ENCODE results near the gene VMAC. TPM values are rescaled to one million over a fixed set of nuclear protein-coding genes. Genes with fewer than 3 reads are reported as not detected.
A peak's percentile ranks its signal among the peaks of the same experiment; 100 is the strongest.

Gene VMAC
- total and polyA plus RNA-seq, 9 of the 15 experiments (the other 6 are each of a cell fraction or from before 2014, with no cell fraction given), result 0.03 to 3.4 (median 1.1) TPM

DNA sequence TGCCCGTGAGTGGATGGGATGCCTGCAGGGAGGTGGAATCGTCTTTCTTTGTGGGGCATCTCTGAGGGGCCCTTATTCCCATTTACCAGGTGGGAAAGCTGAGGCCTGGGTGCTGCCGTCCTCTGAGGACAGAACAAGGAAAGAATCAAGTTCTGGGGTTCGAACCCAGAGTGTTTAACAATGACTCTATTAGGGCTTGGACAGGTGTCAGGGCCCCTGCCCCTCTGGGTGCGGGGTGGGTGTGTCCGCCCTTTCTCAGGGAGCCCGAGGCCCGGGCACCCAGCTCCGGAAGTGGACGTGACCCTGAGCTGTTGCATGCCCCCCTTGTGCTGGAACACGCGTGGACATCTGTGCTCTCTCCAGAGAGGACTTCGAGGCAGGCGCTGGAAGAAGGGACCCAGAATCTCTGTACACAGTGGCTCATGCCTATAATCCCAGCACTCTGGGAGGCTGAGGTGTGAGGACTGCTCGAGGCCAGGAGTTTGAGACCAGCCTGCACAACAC lies 11.8 kb upstream of the VMAC start:
- ATAC-seq (no peak), FAIRE-seq (no peak), DNase-seq (ENCODE audit: extremely low read depth in 1 of 4, low spot score in 3 of 4) (no peak)
- Histone ChIP-seq H3K27me3 (ENCODE audit: control insufficient read depth in 2 of 2, insufficient read depth in 2 of 2, low read length in 2 of 2) (no peaks in the 10 kb centered on the region), H3K4me2 (ENCODE audit: insufficient read depth, low read length) (no peak overlapping the region), H3K36me3 (ENCODE audit: control insufficient read depth, insufficient read depth, low read length) (peaks cover 28% of the 10 kb centered on the region; the same call in 1 of the 3 replicates), H3K27ac (ENCODE audit: extremely low read depth, low read depth, low read length) (no peak overlapping the region), H3K4me1 (replicated peaks in 1 of 2; ENCODE audit: control insufficient read depth in 2 of 2, insufficient read depth in 2 of 2, low read length in 2 of 2) (peaks cover 16 to 69% of the 10 kb centered on the region in 2 experiments), H3K4me3 (no peak overlapping the region), H3K9me1 (ENCODE audit: control insufficient read depth, insufficient read depth, low read length) (peaks cover 5% of the 10 kb centered on the region), H4K20me1 (replicated peaks; ENCODE audit: control insufficient read depth, insufficient read depth, low read length) (peaks cover 25% of the 10 kb centered on the region), H3K9ac (ENCODE audit: insufficient read depth in 1 of 2, low read depth in 2 of 2, low read length in 2 of 2) (no peak overlapping the region), H2AFZ (ENCODE audit: low read depth, low read length) (no peak overlapping the region), H3K9me3 (replicated peaks; ENCODE audit: control insufficient read depth, insufficient read depth, low read depth, low read length) (no peaks in the 10 kb centered on the region), H3K79me2 (ENCODE audit: control insufficient read depth, insufficient read depth, low read length) (no peaks in the 10 kb centered on the region; the same call in 2 of the 3 replicates)
- intact Hi-C loops (cut with micrococcal nuclease), result loop anchor here (1.0 kb wide), 1 partner anchor 89 kb away; no protein-coding TSS in a partner anchor
- ChIA-PET CTCF (ENCODE audit: low intra/inter-chr PET ratio) (interaction anchor here (0.8 to 3.9 kb wide), 4 partner anchors 83 to 119 kb away, joined by 3 to 48 read pairs (median 4); partner anchors contain the start of gene NRTN), POLR2A (interaction anchor here (1.4 to 4.2 kb wide), 2 partner anchors 11 to 89 kb away, joined by 5 to 28 read pairs; partner anchors contain the start of genes NDUFA11 and VMAC)
- no TSS peak for BruUV-seq (replicated peaks)
- WGBS (ENCODE audit: insufficient coverage, low coverage, missing lambda C conversion rate), result 50% methylated on average over 15 of the region's 15 CpGs
- in situ Hi-C loops (cut with MboI), result loop anchor here (5.0 kb wide), 1 partner anchor 91 kb away; no protein-coding TSS in a partner anchor
- TF ChIP-seq HDGF (IDR thresholded peaks at IDR 0.05), result no peak
- TF ChIP-seq ZFPM2 (CRISPR knock-in tag; IDR thresholded peaks at IDR 0.05), result no peak
- TF ChIP-seq, protein P1, sequence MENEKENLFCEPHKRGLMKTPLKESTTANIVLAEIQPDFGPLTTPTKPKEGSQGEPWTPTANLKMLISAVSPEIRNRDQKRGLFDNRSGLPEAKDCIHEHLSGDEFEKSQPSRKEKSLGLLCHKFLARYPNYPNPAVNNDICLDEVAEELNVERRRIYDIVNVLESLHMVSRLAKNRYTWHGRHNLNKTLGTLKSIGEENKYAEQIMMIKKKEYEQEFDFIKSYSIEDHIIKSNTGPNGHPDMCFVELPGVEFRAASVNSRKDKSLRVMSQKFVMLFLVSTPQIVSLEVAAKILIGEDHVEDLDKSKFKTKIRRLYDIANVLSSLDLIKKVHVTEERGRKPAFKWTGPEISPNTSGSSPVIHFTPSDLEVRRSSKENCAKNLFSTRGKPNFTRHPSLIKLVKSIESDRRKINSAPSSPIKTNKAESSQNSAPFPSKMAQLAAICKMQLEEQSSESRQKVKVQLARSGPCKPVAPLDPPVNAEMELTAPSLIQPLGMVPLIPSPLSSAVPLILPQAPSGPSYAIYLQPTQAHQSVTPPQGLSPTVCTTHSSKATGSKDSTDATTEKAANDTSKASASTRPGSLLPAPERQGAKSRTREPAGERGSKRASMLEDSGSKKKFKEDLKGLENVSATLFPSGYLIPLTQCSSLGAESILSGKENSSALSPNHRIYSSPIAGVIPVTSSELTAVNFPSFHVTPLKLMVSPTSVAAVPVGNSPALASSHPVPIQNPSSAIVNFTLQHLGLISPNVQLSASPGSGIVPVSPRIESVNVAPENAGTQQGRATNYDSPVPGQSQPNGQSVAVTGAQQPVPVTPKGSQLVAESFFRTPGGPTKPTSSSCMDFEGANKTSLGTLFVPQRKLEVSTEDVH (IDR thresholded peaks at IDR 0.05; ENCODE audit: low read depth, partially characterized antibody), result peak; percentile 4
- TF ChIP-seq POLR2B (IDR thresholded peaks at IDR 0.05; ENCODE audit: low read depth, partially characterized antibody), result peak; percentile 25
- no peak for TF ChIP-seq ZNF507 (tag; conservative IDR thresholded peaks at IDR 0.05)
- no peak for TF ChIP-seq MYBL2 (IDR thresholded peaks at IDR 0.05; ENCODE audit: low read depth)
- no peak for TF ChIP-seq MYBL2 (CRISPR knock-in tag; IDR thresholded peaks at IDR 0.05; ENCODE audit: borderline replicate concordance)
- TF ChIP-seq, protein P2, sequence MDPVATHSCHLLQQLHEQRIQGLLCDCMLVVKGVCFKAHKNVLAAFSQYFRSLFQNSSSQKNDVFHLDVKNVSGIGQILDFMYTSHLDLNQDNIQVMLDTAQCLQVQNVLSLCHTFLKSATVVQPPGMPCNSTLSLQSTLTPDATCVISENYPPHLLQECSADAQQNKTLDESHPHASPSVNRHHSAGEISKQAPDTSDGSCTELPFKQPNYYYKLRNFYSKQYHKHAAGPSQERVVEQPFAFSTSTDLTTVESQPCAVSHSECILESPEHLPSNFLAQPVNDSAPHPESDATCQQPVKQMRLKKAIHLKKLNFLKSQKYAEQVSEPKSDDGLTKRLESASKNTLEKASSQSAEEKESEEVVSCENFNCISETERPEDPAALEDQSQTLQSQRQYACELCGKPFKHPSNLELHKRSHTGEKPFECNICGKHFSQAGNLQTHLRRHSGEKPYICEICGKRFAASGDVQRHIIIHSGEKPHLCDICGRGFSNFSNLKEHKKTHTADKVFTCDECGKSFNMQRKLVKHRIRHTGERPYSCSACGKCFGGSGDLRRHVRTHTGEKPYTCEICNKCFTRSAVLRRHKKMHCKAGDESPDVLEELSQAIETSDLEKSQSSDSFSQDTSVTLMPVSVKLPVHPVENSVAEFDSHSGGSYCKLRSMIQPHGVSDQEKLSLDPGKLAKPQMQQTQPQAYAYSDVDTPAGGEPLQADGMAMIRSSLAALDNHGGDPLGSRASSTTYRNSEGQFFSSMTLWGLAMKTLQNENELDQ (CRISPR knock-in tag; IDR thresholded peaks at IDR 0.05; ENCODE audit: borderline replicate concordance), result no peak
- TF ChIP-seq, protein P3, sequence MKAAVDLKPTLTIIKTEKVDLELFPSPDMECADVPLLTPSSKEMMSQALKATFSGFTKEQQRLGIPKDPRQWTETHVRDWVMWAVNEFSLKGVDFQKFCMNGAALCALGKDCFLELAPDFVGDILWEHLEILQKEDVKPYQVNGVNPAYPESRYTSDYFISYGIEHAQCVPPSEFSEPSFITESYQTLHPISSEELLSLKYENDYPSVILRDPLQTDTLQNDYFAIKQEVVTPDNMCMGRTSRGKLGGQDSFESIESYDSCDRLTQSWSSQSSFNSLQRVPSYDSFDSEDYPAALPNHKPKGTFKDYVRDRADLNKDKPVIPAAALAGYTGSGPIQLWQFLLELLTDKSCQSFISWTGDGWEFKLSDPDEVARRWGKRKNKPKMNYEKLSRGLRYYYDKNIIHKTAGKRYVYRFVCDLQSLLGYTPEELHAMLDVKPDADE (conservative IDR thresholded peaks at IDR 0.05; ENCODE audit: control insufficient read depth, low read depth, low read length), result no peak
- TF ChIP-seq XRCC5 (IDR thresholded peaks at IDR 0.05; ENCODE audit: low read depth, low read length), result no peak
- TF ChIP-seq NFIX (CRISPR knock-in tag; IDR thresholded peaks at IDR 0.05; ENCODE audit: low read depth), result no peak
- TF ChIP-seq, protein P4, sequence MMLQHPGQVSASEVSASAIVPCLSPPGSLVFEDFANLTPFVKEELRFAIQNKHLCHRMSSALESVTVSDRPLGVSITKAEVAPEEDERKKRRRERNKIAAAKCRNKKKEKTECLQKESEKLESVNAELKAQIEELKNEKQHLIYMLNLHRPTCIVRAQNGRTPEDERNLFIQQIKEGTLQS (IDR thresholded peaks at IDR 0.05), result no peak
- TF ChIP-seq, protein P4 (CRISPR knock-in tag; conservative IDR thresholded peaks at IDR 0.05), result no peak
- 0 out of 2 replicates have a peak, but pooled peaks have one; percentile 1 for TF ChIP-seq CTBP1 (IDR thresholded peaks at IDR 0.05; ENCODE audit: borderline replicate concordance)
- TF ChIP-seq FOSL1 (tag; conservative IDR thresholded peaks at IDR 0.05), result no peak
- peak in 1 of 2 experiments; percentile 49; a peak in 1 of 4 replicates for TF ChIP-seq KDM1A (IDR thresholded peaks at IDR 0.05)
